ENCODE data around the gene TSPYL4. TPM values are rescaled to one million over a fixed set of nuclear protein-coding genes. Genes with fewer than 3 reads are reported as not detected.

Gene TSPYL4
- polyA plus RNA-seq, 1 donor from 2014 or later: 97.2 TPM

- no peaks in the 10 kb centered on the region for H3K9me3 ChIP-seq (ENCODE audit: low read length)
- peak overlapping the region; percentile 89 for H2AFZ ChIP-seq (ENCODE audit: low read depth, low read length)
- no peaks in the 10 kb centered on the region for H3K27me3 ChIP-seq (ENCODE audit: insufficient read depth, low read depth, low read length)
- peak overlapping the region; percentile 60 for H3K9ac ChIP-seq (ENCODE audit: low read length)
- H3K4me3 ChIP-seq (ENCODE audit: low read length): peak overlapping the region; percentile 56
- no peaks in the 10 kb centered on the region for H3K36me3 ChIP-seq (ENCODE audit: insufficient read depth, low read length)
- H3K27ac ChIP-seq (ENCODE audit: low read length): peak overlapping the region; percentile 79
- peaks cover 4% of the 10 kb centered on the region for H3F3A ChIP-seq (ENCODE audit: insufficient read depth, low read length, poor library complexity, severe bottlenecking)
- no peaks in the 10 kb centered on the region for H3K79me2 ChIP-seq (replicated peaks; ENCODE audit: insufficient read depth, low read length)
- TF ChIP-seq EP300 (conservative IDR thresholded peaks at IDR 0.05; ENCODE audit: poor library complexity, severe bottlenecking) (peak; percentile 72), MXI1 (conservative IDR thresholded peaks at IDR 0.05; ENCODE audit: poor library complexity, severe bottlenecking) (peak; percentile 85), RAD21 (conservative IDR thresholded peaks at IDR 0.05) (no peak), REST (IDR thresholded peaks at IDR 0.05; ENCODE audit: borderline replicate concordance) (peak; percentile 71), SMC3 (conservative IDR thresholded peaks at IDR 0.05; ENCODE audit: poor library complexity) (peak; percentile 18), TAF1 (IDR thresholded peaks at IDR 0.05; ENCODE audit: low read depth) (peak; percentile 83), EZH2 (IDR thresholded peaks at IDR 0.05; ENCODE audit: borderline replicate concordance, insufficient read depth, low read length, poor library complexity, severe bottlenecking) (no peak), POLR2AphosphoS5 (IDR thresholded peaks at IDR 0.05) (peak; percentile 94)
- TF ChIP-seq, protein P1, sequence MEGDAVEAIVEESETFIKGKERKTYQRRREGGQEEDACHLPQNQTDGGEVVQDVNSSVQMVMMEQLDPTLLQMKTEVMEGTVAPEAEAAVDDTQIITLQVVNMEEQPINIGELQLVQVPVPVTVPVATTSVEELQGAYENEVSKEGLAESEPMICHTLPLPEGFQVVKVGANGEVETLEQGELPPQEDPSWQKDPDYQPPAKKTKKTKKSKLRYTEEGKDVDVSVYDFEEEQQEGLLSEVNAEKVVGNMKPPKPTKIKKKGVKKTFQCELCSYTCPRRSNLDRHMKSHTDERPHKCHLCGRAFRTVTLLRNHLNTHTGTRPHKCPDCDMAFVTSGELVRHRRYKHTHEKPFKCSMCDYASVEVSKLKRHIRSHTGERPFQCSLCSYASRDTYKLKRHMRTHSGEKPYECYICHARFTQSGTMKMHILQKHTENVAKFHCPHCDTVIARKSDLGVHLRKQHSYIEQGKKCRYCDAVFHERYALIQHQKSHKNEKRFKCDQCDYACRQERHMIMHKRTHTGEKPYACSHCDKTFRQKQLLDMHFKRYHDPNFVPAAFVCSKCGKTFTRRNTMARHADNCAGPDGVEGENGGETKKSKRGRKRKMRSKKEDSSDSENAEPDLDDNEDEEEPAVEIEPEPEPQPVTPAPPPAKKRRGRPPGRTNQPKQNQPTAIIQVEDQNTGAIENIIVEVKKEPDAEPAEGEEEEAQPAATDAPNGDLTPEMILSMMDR (IDR thresholded peaks at IDR 0.05; ENCODE audit: poor library complexity, severe bottlenecking): peak; percentile 10
- peak overlapping the region; percentile 35 for H3K4me2 ChIP-seq (ENCODE audit: low read length)
- no peaks in the 10 kb centered on the region for H4K20me1 ChIP-seq (ENCODE audit: insufficient read depth)
- H3K9me2 ChIP-seq (ENCODE audit: insufficient read depth, low read length): no peaks in the 10 kb centered on the region
These were observed 24.5 kb downstream of the TSPYL4 start for GRCh38 chr6:116229287-116229913.

DNA sequence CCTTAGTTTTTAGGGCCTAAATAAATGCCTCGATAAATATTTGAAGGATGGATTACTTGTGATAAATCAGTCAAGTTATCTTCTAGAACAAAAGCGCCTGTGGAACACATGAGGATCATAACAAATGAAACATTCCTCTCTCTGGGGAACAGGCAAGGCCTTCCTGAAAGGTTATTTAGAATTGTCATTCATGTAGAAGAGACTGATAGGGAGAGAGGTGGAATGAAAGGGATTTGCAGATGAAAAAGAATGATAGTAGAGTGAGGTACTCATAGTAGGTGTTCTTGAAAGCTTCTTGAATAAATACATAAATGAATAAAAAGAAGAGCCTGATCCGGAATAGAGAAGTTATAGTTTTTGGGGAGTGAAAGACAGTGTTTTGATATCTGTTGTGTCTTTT is 30.5 kb downstream of the TSPYL4 start:
- H3K9ac ChIP-seq (ENCODE audit: low read length): no peak overlapping the region
- no peak overlapping the region for H3K27ac ChIP-seq (ENCODE audit: low read length)
- H3K9me2 ChIP-seq (ENCODE audit: insufficient read depth, low read length): no peaks in the 10 kb centered on the region
- H3K27me3 ChIP-seq (ENCODE audit: insufficient read depth, low read depth, low read length): no peaks in the 10 kb centered on the region
- H2AFZ ChIP-seq (ENCODE audit: low read depth, low read length): no peak overlapping the region
- no peaks in the 10 kb centered on the region for H3K79me2 ChIP-seq (replicated peaks; ENCODE audit: insufficient read depth, low read length)
- no peaks in the 10 kb centered on the region for H3K9me3 ChIP-seq (ENCODE audit: low read length)
- no peak for TF ChIP-seq RAD21 (conservative IDR thresholded peaks at IDR 0.05)
- no peak for TF ChIP-seq SMC3 (conservative IDR thresholded peaks at IDR 0.05; ENCODE audit: poor library complexity)
- TF ChIP-seq TAF1 (IDR thresholded peaks at IDR 0.05; ENCODE audit: low read depth): no peak
- TF ChIP-seq, protein P1 (IDR thresholded peaks at IDR 0.05; ENCODE audit: poor library complexity, severe bottlenecking): no peak
- TF ChIP-seq REST (IDR thresholded peaks at IDR 0.05; ENCODE audit: borderline replicate concordance): no peak
- H3K36me3 ChIP-seq (ENCODE audit: insufficient read depth, low read length): no peaks in the 10 kb centered on the region
- H4K20me1 ChIP-seq (ENCODE audit: insufficient read depth): no peaks in the 10 kb centered on the region
- H3K4me2 ChIP-seq (ENCODE audit: low read length): no peak overlapping the region
- no peaks in the 10 kb centered on the region for H3F3A ChIP-seq (ENCODE audit: insufficient read depth, low read length, poor library complexity, severe bottlenecking)
- no peak overlapping the region for H3K4me3 ChIP-seq (ENCODE audit: low read length)

All from neural cell (in vitro differentiated cells).